Renal cortical epithelial cell (primary cell): ENCODE measurements around the gene LHX3. TPM values are rescaled to one million over a fixed set of nuclear protein-coding genes. Genes with fewer than 3 reads are reported as not detected.

Experiments used
- DNase-seq: peaks from one replicate; pipeline ENCODE4 v3.0.0-alpha.2; 2011; ENCODE audit warnings: low read depth
- total RNA-seq: library from RNA; depleted of rRNA; stranded (reverse); fragments of >200 nt; gene quantifications from 2 replicates; pipeline ENCODE4 v1.2.3, GENCODE V29; 2014

LHX3 gene
- total RNA-seq, 1 donor from 2014 or later, result not detected

GRCh38 chr9:136207616-136208015 is 2.7 kb upstream of the LHX3 start:
- no peak for DNase-seq

GRCh38 chr9:136206602-136207275 is 1.8 kb upstream of the LHX3 start:
- no peak for DNase-seq

GRCh38 chr9:136205707-136205992 is 722 bp upstream of the LHX3 start:
- DNase-seq, result no peak

GRCh38 chr9:136204145-136204805 is 653 bp downstream of the LHX3 start:
- no peak for DNase-seq

- DNase-seq, result no peak
Measured at GRCh38 chr9:136203408-136204144, 1.4 kb downstream of the LHX3 start.

- DNase-seq, result no peak
Measured at GRCh38 chr9:136202454-136203407, 2.2 kb downstream of the LHX3 start.

- DNase-seq, result no peak
Measured at GRCh38 chr9:136201609-136202453, 3.1 kb downstream of the LHX3 start.

- DNase-seq, result no peak
Measured at GRCh38 chr9:136201174-136201573, 3.8 kb downstream of the LHX3 start.

GRCh38 chr9:136200424-136200823 is 4.5 kb downstream of the LHX3 start:
- no peak for DNase-seq

- no peak for DNase-seq
Measured at GRCh38 chr9:136199391-136200288, 5.3 kb downstream of the LHX3 start.

- DNase-seq, result no peak
Measured at GRCh38 chr9:136198605-136199083, 6.3 kb downstream of the LHX3 start.

GRCh38 chr9:136197930-136198604 is 6.9 kb downstream of the LHX3 start:
- no peak for DNase-seq

- DNase-seq, result no peak
Measured at GRCh38 chr9:136197084-136197875, 7.6 kb downstream of the LHX3 start.

- DNase-seq, result no peak
Measured at GRCh38 chr9:136196404-136197083, 8.4 kb downstream of the LHX3 start.

- DNase-seq, result no peak
Measured at GRCh38 chr9:136194540-136194939, 10.4 kb downstream of the LHX3 start.

GRCh38 chr9:136193891-136194279 is 11.0 kb downstream of the LHX3 start:
- DNase-seq, result no peak

GRCh38 chr9:136193127-136193890 is 11.6 kb downstream of the LHX3 start:
- no peak for DNase-seq
